Glutamatergic neuron (in vitro differentiated cells): ENCODE data around the gene DCAF8L2. TPM values are rescaled to one million over a fixed set of nuclear protein-coding genes. Genes with fewer than 3 reads are reported as not detected.
"Not testable (repeated sequence)": the region's sequence is repeated elsewhere in the genome, so short reads cannot be mapped to it uniquely, and the experiment has no call there.

ENCODE experiments used
- DNase-seq: peaks from one replicate; pipeline ENCODE4 v3.0.0; 2022
- H3K27ac Mint-ChIP-seq: one replicate; pipeline ENCODE4 v1.8.0; 2020; ENCODE audit warnings: mild to moderate bottlenecking, mixed read lengths, inconsistent platforms; ENCODE audit not compliant: unreplicated experiment
- H3K27me3 Mint-ChIP-seq: one replicate; pipeline ENCODE4 v1.8.0; 2020; ENCODE audit warnings: mild to moderate bottlenecking, moderate library complexity, mixed read lengths, inconsistent platforms; ENCODE audit not compliant: unreplicated experiment
- H3K36me3 Mint-ChIP-seq: one replicate; pipeline ENCODE4 v1.8.0; 2020; ENCODE audit warnings: mild to moderate bottlenecking, mixed read lengths, inconsistent platforms; ENCODE audit not compliant: unreplicated experiment
- H3K4me1 Mint-ChIP-seq: one replicate; pipeline ENCODE4 v1.8.0; 2020; ENCODE audit warnings: mild to moderate bottlenecking, low read depth, mixed read lengths, inconsistent platforms; ENCODE audit not compliant: unreplicated experiment
- H3K4me3 Mint-ChIP-seq: one replicate; pipeline ENCODE4 v1.8.0; 2020; ENCODE audit warnings: mild to moderate bottlenecking, mixed read lengths, inconsistent platforms; ENCODE audit not compliant: unreplicated experiment
- H3K9me3 Mint-ChIP-seq: one replicate; pipeline ENCODE4 v1.8.0; 2020; ENCODE audit warnings: mild to moderate bottlenecking, moderate library complexity, mixed read lengths, inconsistent platforms; ENCODE audit not compliant: unreplicated experiment
- CTCF ChIP-seq: fragments of 200-600 bp; sonication (generic); IDR thresholded peaks from one replicate; pipeline ENCODE4 v1.5.0; 2021; ENCODE audit not compliant: partially characterized antibody, unreplicated experiment
- total RNA-seq: library from RNA; stranded (reverse); fragmentation: NEBNext Ultra II Directional; extraction: Animal tissue kit (Norgen Biotek cat#: 25700); gene quantifications from one replicate; pipeline ENCODE4 v1.2.1, GENCODE V29; 2021; ENCODE audit not compliant: unreplicated experiment

DCAF8L2 gene
- total RNA-seq, 1 donor from 2014 or later: not detected

GRCh38 chrX:27680726-27681125, 90.6 kb downstream of the DCAF8L2 start:
- Mint-ChIP-seq H3K27ac (no peak overlapping the region), H3K36me3 (no peaks in the 10 kb centered on the region), H3K4me3 (no peak overlapping the region), H3K9me3 (peaks cover 2% of the 10 kb centered on the region), H3K27me3 (no peaks in the 10 kb centered on the region), H3K4me1 (no peaks in the 10 kb centered on the region)
- no peak for TF ChIP-seq CTCF
- no peak for DNase-seq

- not testable (repeated sequence) for H3K4me3 Mint-ChIP-seq, H3K4me1 Mint-ChIP-seq, H3K27ac Mint-ChIP-seq, H3K9me3 Mint-ChIP-seq, H3K36me3 Mint-ChIP-seq, H3K27me3 Mint-ChIP-seq
- TF ChIP-seq CTCF: peak; percentile 71
- DNase-seq: peak; percentile 13
These were observed 93.5 kb downstream of the DCAF8L2 start for GRCh38 chrX:27683566-27684208.

- no peaks in the 10 kb centered on the region for H3K27me3 Mint-ChIP-seq
- TF ChIP-seq CTCF: no peak
- H3K4me1 Mint-ChIP-seq: no peaks in the 10 kb centered on the region
- peaks cover 1% of the 10 kb centered on the region for H3K9me3 Mint-ChIP-seq
- H3K27ac Mint-ChIP-seq: no peak overlapping the region
- H3K4me3 Mint-ChIP-seq: no peak overlapping the region
- H3K36me3 Mint-ChIP-seq: no peaks in the 10 kb centered on the region
- no peak for DNase-seq
These were observed 104.5 kb downstream of the DCAF8L2 start for GRCh38 chrX:27694667-27695066.

GRCh38 chrX:27706526-27706925, 116.4 kb downstream of the DCAF8L2 start:
- Mint-ChIP-seq H3K27me3 (no peaks in the 10 kb centered on the region), H3K36me3 (no peaks in the 10 kb centered on the region), H3K27ac (no peak overlapping the region), H3K4me1 (no peaks in the 10 kb centered on the region), H3K4me3 (no peak overlapping the region), H3K9me3 (no peaks in the 10 kb centered on the region)
- no peak for TF ChIP-seq CTCF
- DNase-seq: no peak

GRCh38 chrX:27715610-27716009, 125.5 kb downstream of the DCAF8L2 start:
- no peaks in the 10 kb centered on the region for H3K27me3 Mint-ChIP-seq
- DNase-seq: no peak
- no peak overlapping the region for H3K27ac Mint-ChIP-seq
- H3K9me3 Mint-ChIP-seq: peaks cover 2% of the 10 kb centered on the region
- H3K4me1 Mint-ChIP-seq: peaks cover 1% of the 10 kb centered on the region
- no peak overlapping the region for H3K4me3 Mint-ChIP-seq
- TF ChIP-seq CTCF: no peak
- no peaks in the 10 kb centered on the region for H3K36me3 Mint-ChIP-seq
